Measurements from ENCODE around the gene FOXA3.
"Not testable (repeated sequence)": the region's sequence is repeated elsewhere in the genome, so short reads cannot be mapped to it uniquely, and the experiment has no call there.

Gene FOXA3

GRCh38 chr19:45828945-45829344 lies 35.2 kb upstream of the FOXA3 start:
- no peak for DNase-seq

GRCh38 chr19:45834970-45835369 lies 29.2 kb upstream of the FOXA3 start:
- no peak for DNase-seq

GRCh38 chr19:45842198-45842597 lies 21.9 kb upstream of the FOXA3 start:
- DNase-seq, result no peak

DNA sequence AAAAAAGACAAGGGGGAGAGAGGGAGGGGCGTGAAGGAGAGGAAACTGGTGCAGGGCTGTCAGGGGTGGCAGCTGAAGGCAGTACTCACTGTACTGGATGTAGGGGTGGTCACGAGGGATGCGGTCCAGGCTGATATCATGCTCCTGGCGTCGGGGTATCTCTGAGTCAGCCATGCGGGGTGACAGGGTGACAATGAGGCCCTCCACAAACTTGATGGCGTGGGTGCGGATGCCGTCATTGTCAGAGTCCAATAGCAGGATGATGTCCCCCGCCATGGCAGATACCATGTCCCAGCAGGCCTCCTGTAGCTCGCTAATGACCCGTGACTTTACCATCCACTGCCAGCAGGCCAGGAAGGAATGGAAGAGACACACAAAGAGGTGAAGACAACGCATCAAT lies 16.5 kb upstream of the FOXA3 start:
- no peak for DNase-seq

DNA sequence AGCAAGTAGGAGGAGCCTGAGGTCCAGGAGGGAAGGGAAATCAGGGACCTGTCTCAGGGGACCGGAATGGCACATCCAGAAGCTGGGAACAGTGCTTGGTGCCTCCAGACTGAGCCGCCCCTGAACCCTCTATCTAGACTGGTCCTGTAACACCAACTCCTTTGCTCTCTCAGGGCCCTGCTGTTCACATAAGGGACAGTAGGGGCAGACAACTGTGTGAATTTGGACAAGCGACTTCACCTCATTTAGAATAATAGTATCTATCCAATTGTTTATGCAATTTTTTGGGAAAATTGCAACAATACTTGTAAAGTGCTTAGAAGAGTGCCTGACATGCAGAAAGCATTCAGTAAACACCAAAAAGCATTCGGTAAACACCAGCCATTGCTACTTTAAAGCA lies 15.2 kb upstream of the FOXA3 start:
- DNase-seq, result no peak

DNA sequence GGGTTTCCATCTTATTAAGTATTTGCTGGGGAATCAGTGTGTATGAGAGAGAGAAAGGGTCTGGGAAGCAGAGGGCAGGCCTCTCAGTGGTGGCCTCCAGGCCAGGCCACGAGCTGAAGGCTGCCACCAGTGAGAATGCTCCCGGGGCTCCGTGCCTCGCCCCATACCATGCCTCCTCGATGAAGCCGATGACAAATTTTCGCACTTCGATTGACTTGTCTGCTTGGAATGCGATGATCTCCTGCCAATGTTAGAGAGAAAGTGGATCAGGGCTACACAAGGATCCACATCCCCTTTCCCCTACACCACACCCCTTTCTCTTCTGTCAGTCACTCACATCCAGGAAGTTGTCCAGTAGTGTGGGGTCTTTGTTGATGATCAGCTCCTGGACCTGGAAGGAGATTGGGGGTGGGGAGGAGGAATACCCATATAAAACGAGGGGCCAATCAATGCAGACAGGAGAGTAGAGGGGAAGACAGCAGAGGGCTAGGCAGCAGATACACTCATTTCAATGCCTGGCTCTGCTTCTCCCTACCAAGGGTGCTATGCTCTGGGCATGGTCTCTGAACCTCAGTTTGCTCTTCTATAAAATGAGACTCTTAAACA lies 11.9 kb upstream of the FOXA3 start:
- no peak for DNase-seq

DNA sequence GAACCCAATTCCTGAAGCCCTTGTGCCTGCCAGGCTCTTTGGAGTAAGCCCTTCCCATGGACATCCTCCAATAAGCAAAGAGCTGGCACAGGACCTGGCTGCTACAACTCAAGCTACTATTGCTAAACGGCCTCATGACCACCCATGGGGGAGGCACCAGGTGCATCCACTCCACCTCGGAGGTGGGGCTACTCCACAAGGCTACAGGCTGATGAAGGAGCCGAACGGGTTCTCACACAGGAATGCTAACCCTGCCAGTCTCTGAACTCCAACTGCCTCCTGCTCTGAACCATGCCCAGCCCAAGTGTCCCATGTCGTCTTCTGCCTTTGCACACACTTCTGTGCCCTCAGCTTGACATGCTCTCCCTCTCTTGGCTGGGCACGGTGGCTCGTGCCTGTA lies 11.1 kb upstream of the FOXA3 start:
- no peak for DNase-seq

DNA sequence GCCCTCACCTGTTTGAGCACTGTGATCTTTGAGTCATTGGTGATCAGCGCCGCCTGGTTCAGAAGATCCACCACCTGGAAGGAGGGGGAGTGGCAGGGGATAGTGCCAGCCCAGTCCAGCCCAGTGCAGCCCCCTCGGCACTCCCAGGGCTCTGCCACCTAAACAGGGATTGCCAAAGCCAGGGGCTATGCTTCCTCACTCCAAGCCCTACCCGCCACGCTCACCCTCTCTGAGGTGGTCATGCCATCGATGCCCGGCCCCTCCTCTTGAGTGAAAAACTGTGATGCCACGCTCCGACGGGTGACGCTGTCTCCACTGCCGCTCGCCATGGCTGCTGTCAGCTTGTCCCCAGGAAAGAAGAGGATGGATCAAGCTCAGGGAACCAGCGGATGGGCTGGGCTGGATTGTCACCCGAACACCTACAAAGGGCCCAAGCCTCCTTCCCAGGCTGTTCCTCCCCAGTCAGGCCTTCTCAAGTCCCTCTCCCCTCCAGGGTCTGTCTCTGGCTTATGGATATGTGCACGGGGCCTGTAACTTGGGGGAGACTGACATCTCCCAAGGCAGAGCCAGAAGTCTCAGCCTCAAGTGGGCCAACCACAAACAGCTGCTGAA lies 9.9 kb upstream of the FOXA3 start:
- DNase-seq, result no peak

GRCh38 chr19:45860359-45861259 lies 3.5 kb upstream of the FOXA3 start:
- DNase-seq, result no peak

- no peak for DNase-seq
Measured at GRCh38 chr19:45862271-45862563, 1.9 kb upstream of the FOXA3 start.

- DNase-seq, result peak; percentile 98
Measured at GRCh38 chr19:45862564-45863334, 1.4 kb upstream of the FOXA3 start, which contains the start of gene SYMPK. TSS of gene SYMPK (minus strand) at chr19:45863147. CDS start at chr19:45854495, 8,652 bp downstream.

GRCh38 chr19:45863335-45863839 lies 739 bp upstream of the FOXA3 start:
- no peak for DNase-seq

- no peak for DNase-seq
Measured at GRCh38 chr19:45864629-45865082, 530 bp downstream of the FOXA3 start.

DNA sequence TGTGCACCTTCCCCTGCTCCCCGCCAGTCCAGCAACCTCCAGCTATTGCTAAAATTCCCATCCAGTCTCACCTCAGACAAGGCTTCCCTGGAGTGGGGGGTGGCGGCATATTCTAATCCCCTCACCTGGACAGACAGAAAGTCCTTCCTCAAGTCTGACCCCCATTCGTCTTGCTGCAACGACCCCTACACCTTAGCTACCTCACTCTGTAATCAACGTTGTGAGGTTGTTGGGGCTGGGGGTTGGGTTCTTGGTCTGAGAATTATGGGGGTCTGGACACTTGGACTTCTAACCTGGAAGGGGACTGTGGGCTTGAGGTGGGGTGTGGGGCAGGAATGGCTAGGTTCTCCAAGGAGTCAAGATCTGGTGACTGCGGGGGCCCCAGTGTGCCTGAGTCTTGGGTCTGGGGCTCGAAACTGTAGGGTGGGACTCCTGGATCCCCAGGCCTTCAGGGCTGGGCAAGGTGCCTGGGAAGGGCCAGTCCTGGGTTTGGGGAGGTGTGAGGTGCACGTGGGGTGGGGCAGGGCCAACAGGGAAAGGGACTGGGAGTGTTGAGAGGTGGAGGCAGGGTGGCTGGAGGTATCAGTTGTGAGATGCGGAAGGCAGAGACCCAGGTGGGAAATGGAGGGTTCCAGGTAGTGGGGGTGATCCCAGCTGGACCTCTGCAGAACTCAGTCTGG lies 1.3 kb downstream of the FOXA3 start:
- no peak for DNase-seq

DNA sequence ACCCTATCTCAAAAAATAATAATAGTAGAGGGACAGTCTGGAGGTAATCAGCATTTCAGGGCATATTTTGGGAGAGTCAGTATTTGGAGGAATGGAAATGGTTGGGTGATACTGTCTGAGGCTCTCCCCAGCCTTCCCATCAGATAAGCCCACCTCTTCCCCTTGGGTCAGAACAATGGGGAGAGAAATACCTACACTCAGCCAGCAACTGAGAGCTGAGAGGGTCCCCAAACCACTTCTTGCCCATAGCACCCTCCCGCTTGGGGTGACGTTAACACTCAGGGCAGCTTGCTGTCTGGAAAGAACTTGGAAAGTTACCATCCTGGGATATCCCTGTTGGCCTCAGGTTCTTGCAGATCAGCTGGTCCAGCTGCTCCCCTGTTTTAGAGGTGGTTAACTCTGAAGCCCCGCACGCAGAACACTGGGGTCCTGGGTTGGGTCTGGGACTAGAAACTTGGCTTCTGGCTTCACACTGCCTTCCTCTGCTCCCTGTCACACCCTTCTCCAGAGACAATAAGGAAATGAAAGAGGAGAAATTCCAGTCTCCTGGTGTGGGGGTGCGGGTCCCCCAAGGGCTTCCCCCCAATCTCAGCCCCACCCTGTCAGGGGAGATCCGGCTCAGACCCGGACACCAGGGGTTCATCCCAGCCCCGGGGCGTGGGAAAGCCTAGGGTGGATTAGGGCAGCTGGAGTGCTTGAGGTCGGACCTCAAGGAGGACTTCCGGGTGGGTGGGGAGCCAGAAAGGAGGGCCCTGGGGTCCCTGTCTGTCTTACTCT lies 2.5 kb downstream of the FOXA3 start:
- DNase-seq, result no peak

GRCh38 chr19:45867241-45867640 lies 3.1 kb downstream of the FOXA3 start:
- DNase-seq, result not testable (repeated sequence)

DNA sequence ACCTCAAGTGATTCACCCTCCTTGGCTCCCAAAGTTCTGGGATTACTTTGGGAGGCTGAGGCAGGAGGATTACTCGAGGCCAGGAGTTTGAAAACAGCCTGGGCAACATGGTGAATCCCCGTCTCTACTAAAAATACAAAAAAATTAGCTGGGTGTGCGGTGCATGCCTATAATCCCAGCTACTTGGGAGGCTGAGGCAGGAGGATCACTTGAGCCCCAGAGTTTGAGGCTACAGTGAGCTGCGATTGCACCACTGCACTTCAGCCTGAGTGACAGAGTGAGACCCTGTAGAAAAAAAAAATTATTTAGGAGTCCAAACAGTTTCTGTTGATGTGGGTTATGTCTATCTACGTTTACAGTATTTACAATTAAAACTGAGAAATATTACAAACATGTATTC lies 6.7 kb downstream of the FOXA3 start:
- DNase-seq, result no peak

DNA sequence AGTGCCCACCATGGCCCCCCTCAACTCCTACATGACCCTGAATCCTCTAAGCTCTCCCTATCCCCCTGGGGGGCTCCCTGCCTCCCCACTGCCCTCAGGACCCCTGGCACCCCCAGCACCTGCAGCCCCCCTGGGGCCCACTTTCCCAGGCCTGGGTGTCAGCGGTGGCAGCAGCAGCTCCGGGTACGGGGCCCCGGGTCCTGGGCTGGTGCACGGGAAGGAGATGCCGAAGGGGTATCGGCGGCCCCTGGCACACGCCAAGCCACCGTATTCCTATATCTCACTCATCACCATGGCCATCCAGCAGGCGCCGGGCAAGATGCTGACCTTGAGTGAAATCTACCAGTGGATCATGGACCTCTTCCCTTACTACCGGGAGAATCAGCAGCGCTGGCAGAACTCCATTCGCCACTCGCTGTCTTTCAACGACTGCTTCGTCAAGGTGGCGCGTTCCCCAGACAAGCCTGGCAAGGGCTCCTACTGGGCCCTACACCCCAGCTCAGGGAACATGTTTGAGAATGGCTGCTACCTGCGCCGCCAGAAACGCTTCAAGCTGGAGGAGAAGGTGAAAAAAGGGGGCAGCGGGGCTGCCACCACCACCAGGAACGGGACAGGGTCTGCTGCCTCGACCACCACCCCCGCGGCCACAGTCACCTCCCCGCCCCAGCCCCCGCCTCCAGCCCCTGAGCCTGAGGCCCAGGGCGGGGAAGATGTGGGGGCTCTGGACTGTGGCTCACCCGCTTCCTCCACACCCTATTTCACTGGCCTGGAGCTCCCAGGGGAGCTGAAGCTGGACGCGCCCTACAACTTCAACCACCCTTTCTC lies 8.2 kb downstream of the FOXA3 start:
- DNase-seq, result no peak

- no peak for DNase-seq
Measured at GRCh38 chr19:45873219-45873772, 9.2 kb downstream of the FOXA3 start.

GRCh38 chr19:45874620-45874966 lies 10.5 kb downstream of the FOXA3 start:
- no peak for DNase-seq

DNA sequence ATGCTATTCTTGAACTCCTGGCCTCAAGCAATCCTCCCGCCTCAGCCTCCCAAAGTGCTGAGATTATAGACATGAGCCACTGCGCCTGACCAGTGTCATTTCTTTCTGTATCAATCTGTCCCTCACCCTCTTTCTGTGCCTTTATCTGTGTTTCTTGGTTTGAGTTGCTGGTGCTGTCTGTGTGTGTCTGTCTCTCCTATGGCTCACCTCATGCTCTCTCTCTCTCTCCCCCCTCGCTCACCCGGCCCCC lies 12.0 kb downstream of the FOXA3 start:
- DNase-seq, result no peak
